HS-27A (cell line): ENCODE measurements around the gene PNMA8A.

Source experiments
- DNase-seq: peaks from one replicate; pipeline ENCODE4 v3.0.0-alpha.2; 2012; ENCODE audit warnings: low read depth, missing footprints

PNMA8A gene

DNA sequence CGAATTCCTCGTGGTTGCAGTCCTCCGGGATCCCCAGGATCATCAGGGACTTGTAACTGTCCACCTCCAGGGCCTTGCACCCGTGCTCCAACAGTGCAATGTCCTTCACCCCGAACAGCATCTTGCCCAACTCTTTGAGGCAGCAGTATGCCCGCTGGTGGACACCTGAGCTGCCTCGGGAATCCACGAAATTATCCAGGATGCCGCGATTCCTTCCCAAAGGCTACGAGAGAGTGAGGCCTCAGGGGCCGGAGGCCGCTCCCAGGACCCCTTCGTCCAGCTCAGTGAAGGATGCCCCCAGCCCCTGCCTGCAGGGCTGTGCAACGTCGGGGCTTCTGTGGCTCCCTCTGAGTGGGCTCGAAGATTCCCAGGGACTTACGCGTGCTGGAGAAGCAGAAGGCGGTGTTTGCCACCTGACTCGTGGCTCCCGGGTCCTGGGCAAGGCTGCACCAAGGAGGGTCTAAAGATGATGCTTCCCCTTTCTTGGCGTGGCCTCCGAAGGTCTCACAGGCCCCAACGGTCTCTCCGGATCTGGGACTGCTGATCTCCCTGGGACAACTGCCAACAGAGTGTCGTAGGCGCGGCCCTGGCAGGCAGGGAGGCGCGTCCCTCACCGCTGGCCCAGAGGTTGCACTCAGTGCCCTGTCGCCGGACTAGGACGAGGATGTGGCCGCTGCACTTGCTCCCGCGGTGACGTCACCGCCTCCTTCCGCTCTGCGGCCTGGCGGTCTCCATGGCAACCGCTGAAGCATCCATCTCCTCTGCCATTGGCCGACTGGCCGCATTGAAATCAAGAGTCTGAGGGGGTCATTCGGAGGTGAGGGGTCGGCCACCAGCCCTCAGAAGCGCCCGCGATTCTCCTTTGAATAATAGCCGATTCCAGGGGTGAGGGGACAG lies 42.9 kb downstream of the PNMA8A start, which contains the start of gene PNMA8C:
Gene PNMA8C (minus strand): TSS at position 698 of the 897 bp plus-strand sequence. CDS start 577 bp downstream, at position 121.
- no peak for DNase-seq

DNA sequence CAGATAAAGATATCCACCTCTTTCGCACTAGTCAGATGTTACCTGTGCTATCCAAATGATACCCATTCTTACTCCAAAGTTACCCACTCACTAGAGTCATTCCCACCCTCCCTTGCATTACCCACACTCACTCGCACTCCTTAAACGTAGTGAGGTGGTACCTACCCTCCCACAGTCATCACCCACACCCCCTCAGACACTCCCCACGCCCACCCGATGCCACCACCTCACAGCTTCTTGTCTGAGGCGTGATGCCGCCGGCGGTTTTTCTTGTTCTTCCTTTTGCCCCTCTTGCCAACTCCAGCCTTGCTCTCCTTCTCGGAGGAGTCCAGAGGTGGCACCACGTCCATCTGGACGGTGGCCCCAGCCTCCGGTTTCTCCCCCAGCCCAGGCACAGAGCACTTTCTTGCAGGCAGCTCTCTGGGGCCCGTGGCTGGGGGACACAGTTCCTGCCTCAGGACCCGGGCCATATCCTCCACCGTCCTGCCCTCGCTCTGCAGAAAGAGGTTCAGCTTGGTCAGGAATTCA lies 43.8 kb downstream of the PNMA8A start:
- no peak for DNase-seq

DNA sequence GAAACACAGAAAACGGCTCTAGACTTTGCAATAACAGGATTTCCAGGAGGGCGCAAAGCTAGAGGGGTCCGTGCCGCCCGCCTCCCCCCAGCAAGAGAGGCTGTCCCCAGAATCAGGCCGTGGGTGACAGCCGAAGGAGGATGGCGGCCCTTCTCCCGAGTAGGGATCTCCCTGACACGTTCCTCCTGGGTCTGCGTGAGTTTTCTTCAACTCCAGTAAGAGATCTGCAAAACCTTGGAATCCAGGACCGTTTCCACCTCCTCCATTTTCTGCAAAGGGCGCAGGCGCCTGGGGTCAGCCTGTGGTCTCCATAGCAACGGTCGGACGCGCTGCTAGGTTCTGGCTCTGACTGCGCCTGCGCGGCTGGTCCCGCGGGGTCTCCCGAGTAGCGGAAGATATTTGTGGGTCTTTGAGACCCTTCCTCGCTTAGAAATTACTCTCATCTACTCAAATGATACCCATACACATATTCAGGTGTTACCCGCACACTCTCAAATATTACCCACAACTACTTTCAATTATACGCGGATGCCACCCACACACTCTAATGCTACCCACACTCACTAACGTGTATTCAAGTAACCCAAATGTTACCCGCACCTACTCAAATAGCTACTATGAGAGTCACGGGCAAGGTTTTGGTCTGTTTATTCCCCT lies 44.7 kb downstream of the PNMA8A start:
- no peak for DNase-seq

DNA sequence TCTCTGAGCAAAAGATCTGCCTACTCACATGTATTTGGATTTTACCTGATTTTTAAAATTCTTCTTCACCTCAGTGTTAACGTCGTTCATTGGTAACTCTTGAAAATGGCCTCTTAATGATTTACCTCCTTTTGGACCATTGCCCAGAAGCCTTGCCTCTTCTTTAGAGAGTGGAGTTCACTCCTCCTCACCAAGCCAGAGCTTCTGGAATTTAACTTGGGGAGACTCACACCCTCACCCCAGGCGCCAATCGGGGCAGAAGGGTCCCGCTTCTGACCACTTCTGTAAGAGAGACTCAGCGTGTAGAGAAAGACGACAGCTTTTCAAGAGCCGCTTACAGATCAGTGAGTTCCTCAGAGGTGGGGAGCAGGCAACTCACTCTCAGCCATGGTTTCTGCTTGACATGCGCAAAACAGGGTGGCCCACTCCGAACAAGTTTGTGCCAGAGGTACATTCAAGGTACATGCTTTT lies 45.3 kb downstream of the PNMA8A start:
- no peak for DNase-seq

DNA sequence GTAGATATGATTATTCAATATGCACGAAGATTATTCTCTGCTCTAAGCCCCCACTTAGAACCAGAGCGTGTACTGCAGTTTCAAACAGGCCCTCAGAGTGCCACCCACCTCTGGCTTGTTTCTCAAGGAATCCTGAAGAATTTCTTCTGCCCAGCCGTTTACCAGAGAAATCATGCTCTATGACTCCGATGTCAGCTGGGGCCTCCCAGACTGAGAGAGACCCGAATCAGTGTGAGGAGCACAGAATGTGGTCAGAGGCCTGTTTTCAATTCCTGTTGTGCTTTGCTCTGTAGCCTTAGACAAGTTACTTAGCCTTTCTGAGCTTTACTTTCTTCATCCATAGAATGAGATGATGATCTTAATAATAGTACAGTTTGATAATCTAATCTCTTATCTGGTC lies 48.2 kb downstream of the PNMA8A start:
- no peak for DNase-seq

DNA sequence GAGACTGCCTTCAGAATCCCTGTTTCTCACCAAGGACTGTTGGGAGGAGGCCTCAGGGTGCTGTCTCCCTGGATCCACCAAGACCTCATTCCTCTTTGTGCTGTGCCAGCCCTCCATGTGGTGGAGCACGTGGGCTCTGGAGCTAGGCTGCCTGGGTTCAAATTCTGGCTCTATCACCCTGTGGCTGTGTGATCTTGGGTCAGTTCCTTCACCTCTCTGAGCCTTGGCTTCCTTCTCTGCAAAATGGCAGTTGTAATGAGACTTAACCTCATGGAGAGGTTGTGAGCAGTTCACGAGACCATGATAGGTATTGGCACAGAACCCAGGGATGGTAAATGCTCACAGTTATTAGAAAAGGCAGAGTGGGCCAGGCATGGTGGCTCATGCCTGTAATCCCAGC lies 49.0 kb downstream of the PNMA8A start:
- no peak for DNase-seq

DNA sequence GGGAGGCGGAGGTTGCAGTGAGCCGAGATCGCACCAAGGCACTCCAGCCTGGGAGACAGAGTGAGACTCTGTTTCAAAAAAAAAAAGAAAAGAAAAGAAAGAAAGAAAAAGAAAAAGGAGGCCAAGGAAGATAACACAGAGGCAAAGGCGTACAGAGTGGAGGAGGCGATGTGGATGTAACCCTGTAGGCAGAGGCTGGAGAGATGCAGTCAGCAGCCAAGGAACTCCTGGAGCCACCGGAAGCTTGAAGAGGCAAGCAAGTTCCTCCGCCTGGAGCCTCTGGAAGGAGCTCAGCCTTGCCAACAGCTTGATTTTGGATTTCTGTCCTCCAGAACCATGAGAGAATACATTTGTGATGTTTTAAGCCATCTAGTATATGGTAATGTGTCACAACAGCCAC lies 51.3 kb downstream of the PNMA8A start:
- no peak for DNase-seq
